ENCODE measurements around the gene EIF2B4.
"Not testable (repeated sequence)": the region's sequence is repeated elsewhere in the genome, so short reads cannot be mapped to it uniquely, and the experiment has no call there.

The EIF2B4 gene

GRCh38 chr2:27378096-27378808 lies 8.1 kb upstream of the EIF2B4 start:
- DNase-seq (ENCODE audit: low spot score) (no peak), FAIRE-seq (no peak)

- no peak for FAIRE-seq
These were observed 7.5 kb upstream of the EIF2B4 start for GRCh38 chr2:27377618-27378095.

GRCh38 chr2:27376866-27377617 lies 6.9 kb upstream of the EIF2B4 start:
- DNase-seq (ENCODE audit: low spot score) (no peak), FAIRE-seq (no peak)

More at GRCh38 chr2:27377618-27378095, 7.5 kb upstream of the EIF2B4 start:
- no peak for DNase-seq (ENCODE audit: low spot score)

- FAIRE-seq (no peak), DNase-seq (ENCODE audit: low spot score) (no peak)
These were observed 6.2 kb upstream of the EIF2B4 start for GRCh38 chr2:27376151-27376865.

- FAIRE-seq (no peak), DNase-seq (ENCODE audit: low spot score) (no peak)
These were observed 5.5 kb upstream of the EIF2B4 start for GRCh38 chr2:27375513-27376099.

GRCh38 chr2:27373567-27373966 lies 3.4 kb upstream of the EIF2B4 start:
- no peak for DNase-seq (ENCODE audit: low spot score)
- FAIRE-seq: no peak

- DNase-seq (ENCODE audit: low spot score) (no peak), FAIRE-seq (no peak)
These were observed 2.8 kb upstream of the EIF2B4 start for GRCh38 chr2:27372937-27373336.

GRCh38 chr2:27370816-27371620 lies 880 bp upstream of the EIF2B4 start:
- FAIRE-seq: no peak

GRCh38 chr2:27369471-27370025 lies 590 bp downstream of the EIF2B4 start:
- DNase-seq (ENCODE audit: low spot score): peak; percentile 76
- FAIRE-seq: no peak

More at GRCh38 chr2:27370816-27371620, 880 bp upstream of the EIF2B4 start:
- no peak for DNase-seq (ENCODE audit: low spot score)

- DNase-seq (ENCODE audit: low spot score) (no peak), FAIRE-seq (no peak)
These were observed 6.2 kb downstream of the EIF2B4 start for GRCh38 chr2:27363933-27364332.

GRCh38 chr2:27362678-27363420 lies 7.3 kb downstream of the EIF2B4 start:
- FAIRE-seq (no peak), DNase-seq (ENCODE audit: low spot score) (no peak)

GRCh38 chr2:27356382-27357181 lies 13.6 kb downstream of the EIF2B4 start, which contains the start of gene GTF3C2:
GTF3C2 (minus strand) TSS chr2:27356764; CDS start chr2:27343554, 13,210 bp downstream.
- FAIRE-seq: no peak
- DNase-seq (ENCODE audit: low spot score): peak; percentile 98

- DNase-seq (ENCODE audit: low spot score) (peak; percentile 49), FAIRE-seq (no peak)
These were observed 14.1 kb downstream of the EIF2B4 start for GRCh38 chr2:27356056-27356381.

GRCh38 chr2:27354597-27354927 lies 15.6 kb downstream of the EIF2B4 start:
- DNase-seq (ENCODE audit: low spot score) (no peak), FAIRE-seq (no peak)

GRCh38 chr2:27353762-27354596 lies 16.2 kb downstream of the EIF2B4 start:
- DNase-seq (ENCODE audit: low spot score): no peak

GRCh38 chr2:27353386-27353761 lies 16.8 kb downstream of the EIF2B4 start:
- not testable (repeated sequence) for DNase-seq (ENCODE audit: low spot score); FAIRE-seq

More at GRCh38 chr2:27353762-27354596, 16.2 kb downstream of the EIF2B4 start:
- no peak for FAIRE-seq

GRCh38 chr2:27351802-27352598 lies 18.1 kb downstream of the EIF2B4 start:
- FAIRE-seq: no peak

More at GRCh38 chr2:27351802-27352598, 18.1 kb downstream of the EIF2B4 start:
- no peak for DNase-seq (ENCODE audit: low spot score)
